Natural killer cell (primary cell): ENCODE results near the gene PRPF31. TPM values are rescaled to one million over a fixed set of nuclear protein-coding genes. Genes with fewer than 3 reads are reported as not detected.
"Not testable (repeated sequence)": the region's sequence is repeated elsewhere in the genome, so short reads cannot be mapped to it uniquely, and the experiment has no call there.

ENCODE experiments used
- ATAC-seq, 3 donors: fragments of 150-1000 bp in 2 of 3; fragments of 200-7000 bp in 1 of 3; cut with Tn5 transposase; 1 replicate in 1 of 3; 2 replicates in 2 of 3; pipeline ENCODE4 v1.10.0; 2021; ENCODE audit warnings: mild to moderate bottlenecking in 2 of 3, moderate library complexity in 2 of 3
- DNase-seq, 2 donors: peaks; one replicate each; pipeline versions ENCODE4 v3.0.0 to v3.0.0-alpha.2; 2013 to 2021; ENCODE audit warnings: mixed read lengths in 1 of 2
- H3K27ac ChIP-seq: one replicate; pipeline ENCODE4 v1.5.1; 2013; ENCODE audit warnings: mild to moderate bottlenecking, low read length
- H3K27me3 ChIP-seq: one replicate; pipeline ENCODE4 v1.6.1; 2013; ENCODE audit warnings: low read length; ENCODE audit not compliant: control insufficient read depth, insufficient read depth
- H3K36me3 ChIP-seq: one replicate; pipeline ENCODE4 v1.6.1; 2013; ENCODE audit warnings: low read length; ENCODE audit not compliant: control insufficient read depth, insufficient read depth
- H3K4me1 ChIP-seq: one replicate; pipeline ENCODE4 v1.6.1; 2013; ENCODE audit warnings: low read length; ENCODE audit not compliant: control insufficient read depth, insufficient read depth
- H3K4me3 ChIP-seq: one replicate; pipeline ENCODE4 v1.5.1; 2013; ENCODE audit warnings: low read length
- H3K9me3 ChIP-seq: one replicate; pipeline ENCODE4 v1.6.1; 2013; ENCODE audit warnings: low read length; ENCODE audit not compliant: control insufficient read depth, insufficient read depth
- H3K27ac Mint-ChIP-seq, 2 donors: one replicate each; pipeline ENCODE4 v1.8.0; 2022; ENCODE audit warnings: mild to moderate bottlenecking in 2 of 2, mixed read lengths in 2 of 2, moderate library complexity in 1 of 2
- H3K27me3 Mint-ChIP-seq, 2 donors: one replicate each; pipeline ENCODE4 v1.8.0; 2022; ENCODE audit warnings: low read depth in 2 of 2, mixed read lengths in 2 of 2
- H3K36me3 Mint-ChIP-seq: one replicate; pipeline ENCODE4 v1.8.0; 2022; ENCODE audit warnings: mixed read lengths
- H3K4me1 Mint-ChIP-seq, 2 donors: one replicate each; pipeline ENCODE4 v1.8.0; 2022; ENCODE audit warnings: mixed read lengths in 2 of 2
- H3K4me3 Mint-ChIP-seq: one replicate; pipeline ENCODE4 v1.8.0; 2022; ENCODE audit warnings: mild to moderate bottlenecking, moderate library complexity, mixed read lengths
- H3K9me3 Mint-ChIP-seq, 2 donors: one replicate each; pipeline ENCODE4 v1.8.0; 2022; ENCODE audit warnings: mixed read lengths in 2 of 2
- WGBS: methylation state at CpG from one replicate; pipeline ENCODE4 v1.1.7; 2013; ENCODE audit warnings: missing lambda C conversion rate; ENCODE audit not compliant: insufficient coverage; 5-methylcytosine and 5-hydroxymethylcytosine counted together
- intact Hi-C: fragments of 100-400 bp; cut with micrococcal nuclease; formaldehyde crosslinking; loops from one replicate; pipeline ENCODE4 v1.14.2; 2022
- total RNA-seq, 4 donors: library from RNA; stranded (reverse); fragments of 120-200 nt in 1 of 4; gene quantifications; one replicate each; pipeline versions ENCODE4 v1.2.3 to v1.2.4, GENCODE V29; 2013 to 2022
- TF ChIP-seq, protein P1 (sequence below): fragments of 200-600 bp; IDR thresholded peaks from one replicate; pipeline ENCODE4 v1.8.0; 2022; ENCODE audit warnings: antibody characterized with exemption

The PRPF31 gene
- total RNA-seq, 3 donors from 2014 or later (not counting 1 experiment from before 2014, with no cell fraction given) = 64.4 to 65.9 (median 64.9) TPM

DNA sequence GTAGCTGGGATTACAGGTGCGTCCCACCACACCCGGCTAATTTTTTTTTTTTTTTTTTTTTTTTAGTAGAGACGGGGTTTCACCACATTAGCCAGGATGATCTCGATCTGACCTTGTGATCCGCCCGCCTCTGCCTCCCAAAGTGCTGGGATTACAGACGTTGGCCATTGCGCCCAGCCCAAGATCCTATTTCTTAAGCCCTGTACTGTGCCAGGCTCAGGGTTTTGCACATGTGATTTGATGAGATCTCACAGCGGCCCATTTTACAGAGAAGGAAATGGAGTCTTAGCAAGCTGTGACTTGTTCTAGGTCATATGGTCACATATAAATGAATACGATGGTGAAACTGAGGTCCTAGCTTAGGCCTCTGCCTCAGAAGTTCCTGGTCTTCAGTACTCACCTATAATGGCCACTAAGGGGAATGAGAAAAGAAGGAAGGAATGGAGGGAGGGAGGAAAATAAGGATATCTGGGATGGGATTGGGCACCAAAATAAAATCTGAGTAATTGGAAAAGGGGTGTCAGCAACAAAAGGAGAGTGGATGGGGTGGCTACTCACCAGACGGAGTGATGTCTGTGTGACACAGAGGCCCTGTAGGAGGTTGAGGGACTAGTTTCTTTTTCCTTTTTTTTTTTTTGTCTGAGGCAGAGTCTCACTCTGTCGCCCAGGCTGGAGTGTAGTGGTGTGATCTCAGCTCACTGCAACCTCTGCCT is 16.2 kb upstream of the PRPF31 start:
- intact Hi-C loops = no loop called here
- Histone ChIP-seq H3K4me1 (peaks cover 34% of the 10 kb centered on the region), H3K27ac (no peak overlapping the region), H3K4me3 (no peak overlapping the region), H3K9me3 (no peaks in the 10 kb centered on the region), H3K27me3 (peaks cover 3% of the 10 kb centered on the region), H3K36me3 (no peaks in the 10 kb centered on the region)
- no peak overlapping the region for H3K27ac Mint-ChIP-seq
- 92% methylated on average over 10 of the region's 12 CpGs for WGBS
- H3K27me3 Mint-ChIP-seq = peaks cover 0 to 6% of the 10 kb centered on the region in 2 donors
- no peak overlapping the region for H3K4me3 Mint-ChIP-seq
- TF ChIP-seq, protein P1, sequence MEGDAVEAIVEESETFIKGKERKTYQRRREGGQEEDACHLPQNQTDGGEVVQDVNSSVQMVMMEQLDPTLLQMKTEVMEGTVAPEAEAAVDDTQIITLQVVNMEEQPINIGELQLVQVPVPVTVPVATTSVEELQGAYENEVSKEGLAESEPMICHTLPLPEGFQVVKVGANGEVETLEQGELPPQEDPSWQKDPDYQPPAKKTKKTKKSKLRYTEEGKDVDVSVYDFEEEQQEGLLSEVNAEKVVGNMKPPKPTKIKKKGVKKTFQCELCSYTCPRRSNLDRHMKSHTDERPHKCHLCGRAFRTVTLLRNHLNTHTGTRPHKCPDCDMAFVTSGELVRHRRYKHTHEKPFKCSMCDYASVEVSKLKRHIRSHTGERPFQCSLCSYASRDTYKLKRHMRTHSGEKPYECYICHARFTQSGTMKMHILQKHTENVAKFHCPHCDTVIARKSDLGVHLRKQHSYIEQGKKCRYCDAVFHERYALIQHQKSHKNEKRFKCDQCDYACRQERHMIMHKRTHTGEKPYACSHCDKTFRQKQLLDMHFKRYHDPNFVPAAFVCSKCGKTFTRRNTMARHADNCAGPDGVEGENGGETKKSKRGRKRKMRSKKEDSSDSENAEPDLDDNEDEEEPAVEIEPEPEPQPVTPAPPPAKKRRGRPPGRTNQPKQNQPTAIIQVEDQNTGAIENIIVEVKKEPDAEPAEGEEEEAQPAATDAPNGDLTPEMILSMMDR = no peak
- no peak for ATAC-seq
- no peaks in the 10 kb centered on the region for H3K9me3 Mint-ChIP-seq
- no peaks in the 10 kb centered on the region for H3K36me3 Mint-ChIP-seq
- H3K4me1 Mint-ChIP-seq = peaks cover 27 to 37% of the 10 kb centered on the region in 2 donors
- no peak for DNase-seq

DNA sequence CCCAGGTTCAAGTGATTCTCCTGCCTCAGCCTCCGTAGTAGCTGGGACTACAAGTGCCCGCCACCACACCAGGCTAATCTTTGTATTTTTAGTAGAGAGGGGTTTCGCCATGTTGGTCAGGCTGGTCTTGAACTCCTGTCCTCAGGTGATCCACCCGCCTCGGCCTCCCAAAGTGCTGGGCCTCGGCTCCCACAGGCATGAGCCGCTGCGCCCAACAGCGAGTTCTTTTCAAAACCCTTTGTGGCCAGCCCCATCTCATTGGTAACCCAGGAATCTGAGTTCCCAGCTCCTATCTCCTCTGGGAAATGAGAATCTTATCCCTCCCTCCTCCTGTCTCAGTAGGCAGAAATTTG is 15.7 kb upstream of the PRPF31 start:
- H3K9me3 ChIP-seq, DNase-seq, H3K36me3 ChIP-seq, H3K4me3 Mint-ChIP-seq, ATAC-seq, H3K9me3 Mint-ChIP-seq, intact Hi-C loops, H3K4me3 ChIP-seq, H3K27ac Mint-ChIP-seq, H3K27me3 ChIP-seq, H3K27ac ChIP-seq, H3K27me3 Mint-ChIP-seq, H3K36me3 Mint-ChIP-seq: not testable (repeated sequence)
- H3K4me1 ChIP-seq = peaks cover 34% of the 10 kb centered on the region
- 95% methylated on average over 9 of the region's 9 CpGs for WGBS
- H3K4me1 Mint-ChIP-seq = peaks cover 24 to 37% of the 10 kb centered on the region in 2 donors

DNA sequence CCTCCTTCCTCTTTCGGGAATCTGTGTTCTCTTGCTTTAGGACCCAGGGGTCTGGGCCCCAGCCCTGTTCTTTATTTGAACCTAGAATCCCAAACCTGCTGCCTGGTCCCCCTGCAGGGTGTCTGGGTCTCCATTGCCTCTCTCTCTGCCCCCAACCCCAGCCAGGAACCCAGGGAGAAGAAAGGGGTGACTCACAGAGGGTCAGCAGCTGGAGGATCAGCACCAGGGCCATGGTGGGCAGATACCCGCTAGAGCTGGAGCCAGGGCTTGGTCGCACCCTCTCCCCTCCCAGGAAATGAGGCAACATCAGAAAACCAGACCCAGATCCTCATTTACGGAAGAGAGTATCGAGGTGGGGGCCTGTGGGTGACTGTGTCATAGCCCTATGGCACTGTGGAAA is 15.0 kb upstream of the PRPF31 start, which contains the start of gene OSCAR:
TSS of gene OSCAR (minus strand) at position 243 of the 400 bp plus-strand sequence. CDS start at position 232, 11 bp downstream.
- Histone ChIP-seq H3K27ac (no peak within 1 kb of the TSS), H3K4me1 (peaks cover 28% of the 10 kb centered on the region), H3K36me3 (peaks cover 3% of the 10 kb centered on the region), H3K27me3 (no peaks in the 10 kb centered on the region), H3K4me3 (no peak within 1 kb of the TSS), H3K9me3 (no peaks in the 10 kb centered on the region)
- peaks cover 0 to 6% of the 10 kb centered on the region in 2 donors for H3K27me3 Mint-ChIP-seq
- WGBS = 51% methylated on average over 5 of the region's 5 CpGs
- H3K27ac Mint-ChIP-seq = peak within 1 kb of the TSS; percentile 39 to 80
- H3K4me1 Mint-ChIP-seq = peaks cover 24 to 36% of the 10 kb centered on the region in 2 donors
- ATAC-seq = no peak
- no peak for DNase-seq
- no peaks in the 10 kb centered on the region for H3K36me3 Mint-ChIP-seq
- H3K9me3 Mint-ChIP-seq = no peaks in the 10 kb centered on the region
- H3K4me3 Mint-ChIP-seq = peak within 1 kb of the TSS; percentile 97
- TF ChIP-seq, protein P1 = no peak
- intact Hi-C loops = no loop called here

DNA sequence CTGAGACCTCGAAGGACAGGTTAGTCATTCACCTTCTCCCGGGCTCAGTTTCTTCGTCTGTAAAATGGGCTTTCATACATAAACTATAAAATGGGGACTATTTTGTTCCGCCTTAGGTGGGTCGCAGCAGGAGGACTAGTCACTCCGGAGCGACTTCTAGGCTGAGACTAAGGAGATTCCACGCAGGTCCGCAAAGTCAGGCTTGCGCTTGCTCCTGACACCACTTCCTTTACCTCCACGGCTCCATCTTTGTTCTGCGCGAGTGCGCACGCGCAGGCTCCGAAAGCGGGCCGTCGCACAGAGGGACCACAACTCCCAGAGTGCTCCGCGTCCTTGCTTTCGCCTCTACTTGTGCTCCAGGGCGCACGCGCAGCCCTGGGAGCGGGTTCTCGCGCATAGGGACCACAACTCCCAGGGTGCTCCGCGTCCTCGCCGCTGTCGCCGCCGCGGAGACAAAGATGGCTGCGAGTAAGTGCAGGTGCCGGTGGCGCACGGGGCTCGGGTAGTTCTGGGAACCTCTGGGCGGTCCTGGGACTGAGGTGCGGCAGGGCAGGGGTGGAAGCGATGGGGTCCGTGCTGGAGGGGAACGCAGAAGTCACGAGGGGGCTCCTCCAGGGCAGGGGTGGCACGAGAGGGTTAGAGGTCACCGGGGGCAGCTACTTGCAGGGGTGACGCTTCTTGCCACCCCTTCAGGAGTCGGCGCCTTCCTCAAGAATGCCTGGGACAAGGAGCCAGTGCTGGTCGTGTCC is 13.0 kb upstream of the PRPF31 start, which contains the start of gene NDUFA3:
TSS of gene NDUFA3 (plus strand) at position 435 of the 749 bp plus-strand sequence. CDS start at position 459, 24 bp downstream.
- Mint-ChIP-seq H3K27ac (peak within 1 kb of the TSS; percentile 89 to 99), H3K4me1 (peaks cover 13 to 30% of the 10 kb centered on the region in 2 donors), H3K9me3 (no peaks in the 10 kb centered on the region), H3K27me3 (no peaks in the 10 kb centered on the region), H3K4me3 (peak within 1 kb of the TSS; percentile 97), H3K36me3 (no peaks in the 10 kb centered on the region)
- no peaks in the 10 kb centered on the region for H3K9me3 ChIP-seq
- intact Hi-C loops = loop anchor here (1.0 kb wide), 2 partner anchors 13 to 35 kb away; partner anchors contain the start of genes CNOT3, PRPF31 and TFPT
- peak; percentile 95 to 100 for DNase-seq
- peaks cover 19% of the 10 kb centered on the region for H3K36me3 ChIP-seq
- TF ChIP-seq, protein P1 = no peak
- H3K4me1 ChIP-seq = peaks cover 14% of the 10 kb centered on the region
- peak; percentile 99 to 100 (median 99) for ATAC-seq
- WGBS = 3% methylated on average over 54 of the region's 54 CpGs
- peak within 1 kb of the TSS; percentile 82 for H3K27ac ChIP-seq
- H3K4me3 ChIP-seq = peak within 1 kb of the TSS; percentile 74
- no peaks in the 10 kb centered on the region for H3K27me3 ChIP-seq
